ENCODE results near the gene ROR2. TPM values are rescaled to one million over a fixed set of nuclear protein-coding genes. Genes with fewer than 3 reads are reported as not detected.
"Not testable (repeated sequence)": the region's sequence is repeated elsewhere in the genome, so short reads cannot be mapped to it uniquely, and the experiment has no call there.

Gene ROR2
- total RNA-seq, 4 donors from 2014 or later = 1.8 to 4.2 (median 2.7) TPM

DNA sequence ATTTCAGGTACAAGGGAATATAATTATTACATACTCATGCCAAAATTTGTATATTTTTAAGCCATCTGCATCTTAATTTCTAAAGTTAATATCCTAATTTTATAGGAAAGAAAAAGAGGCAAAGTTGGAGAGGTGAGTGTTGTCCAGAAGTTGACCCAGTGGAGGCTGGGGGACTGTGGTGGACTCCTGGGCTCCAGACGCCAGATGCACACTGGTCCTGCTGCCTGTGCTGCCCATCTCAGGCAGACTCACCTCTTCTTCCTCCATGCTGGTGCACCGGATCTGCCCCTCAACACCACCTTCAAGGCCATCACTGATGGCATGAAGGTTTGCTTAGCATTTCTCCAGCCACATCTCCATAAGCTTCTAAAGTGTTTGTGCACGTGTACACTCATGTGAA lies 305.6 kb downstream of the ROR2 start:
- Histone ChIP-seq H3K36me3 (no peaks in the 10 kb centered on the region), H3K27me3 (no peaks in the 10 kb centered on the region), H3K9me3 (peaks cover 0 to 15% (median 0%) of the 10 kb centered on the region in 4 donors), H3K27ac (no peak overlapping the region), H3K4me3 (no peak overlapping the region), H3K4me1 (no peaks in the 10 kb centered on the region)
- TF ChIP-seq EP300 (IDR thresholded peaks at IDR 0.05) (no peak), POLR2A (IDR thresholded peaks at IDR 0.05) (no peak)
- TF ChIP-seq, protein P1, sequence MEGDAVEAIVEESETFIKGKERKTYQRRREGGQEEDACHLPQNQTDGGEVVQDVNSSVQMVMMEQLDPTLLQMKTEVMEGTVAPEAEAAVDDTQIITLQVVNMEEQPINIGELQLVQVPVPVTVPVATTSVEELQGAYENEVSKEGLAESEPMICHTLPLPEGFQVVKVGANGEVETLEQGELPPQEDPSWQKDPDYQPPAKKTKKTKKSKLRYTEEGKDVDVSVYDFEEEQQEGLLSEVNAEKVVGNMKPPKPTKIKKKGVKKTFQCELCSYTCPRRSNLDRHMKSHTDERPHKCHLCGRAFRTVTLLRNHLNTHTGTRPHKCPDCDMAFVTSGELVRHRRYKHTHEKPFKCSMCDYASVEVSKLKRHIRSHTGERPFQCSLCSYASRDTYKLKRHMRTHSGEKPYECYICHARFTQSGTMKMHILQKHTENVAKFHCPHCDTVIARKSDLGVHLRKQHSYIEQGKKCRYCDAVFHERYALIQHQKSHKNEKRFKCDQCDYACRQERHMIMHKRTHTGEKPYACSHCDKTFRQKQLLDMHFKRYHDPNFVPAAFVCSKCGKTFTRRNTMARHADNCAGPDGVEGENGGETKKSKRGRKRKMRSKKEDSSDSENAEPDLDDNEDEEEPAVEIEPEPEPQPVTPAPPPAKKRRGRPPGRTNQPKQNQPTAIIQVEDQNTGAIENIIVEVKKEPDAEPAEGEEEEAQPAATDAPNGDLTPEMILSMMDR (IDR thresholded peaks at IDR 0.05) = no peak
- DNase-seq (ENCODE audit: low spot score in 2 of 2) = no peak
- 90 to 93% methylated on average over 3 of the region's 3 CpGs for WGBS, 2 donors

DNA sequence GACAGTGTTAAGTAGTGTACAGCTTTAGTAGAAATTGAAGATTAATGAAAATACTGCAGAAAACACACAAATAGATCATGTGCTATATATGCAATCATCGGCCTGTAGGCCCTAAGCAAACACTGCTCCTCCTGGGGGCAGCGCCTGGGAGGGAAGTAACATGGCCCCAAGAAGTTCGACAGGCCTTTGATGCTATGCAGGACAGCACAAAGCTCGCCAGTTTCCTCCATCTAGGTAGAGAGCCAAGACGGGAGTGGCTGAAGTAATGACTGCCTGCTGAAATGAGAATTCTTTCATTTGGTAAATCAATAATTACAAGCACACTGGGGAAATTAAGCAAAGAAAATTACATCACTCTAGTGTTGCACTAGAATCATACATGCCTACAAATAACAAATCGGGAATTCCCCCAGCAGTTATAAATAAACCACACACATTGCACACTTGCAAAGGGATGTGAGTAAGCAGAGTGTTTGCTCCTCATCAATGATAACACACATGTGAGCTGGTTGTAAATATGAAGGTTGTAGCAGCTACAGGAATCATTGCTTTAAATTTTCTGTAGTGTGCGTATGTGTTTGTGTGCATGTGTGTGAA lies 306.4 kb downstream of the ROR2 start:
- TF ChIP-seq, protein P1 (IDR thresholded peaks at IDR 0.05) = no peak
- TF ChIP-seq POLR2A (IDR thresholded peaks at IDR 0.05) (no peak), EP300 (IDR thresholded peaks at IDR 0.05) (no peak)
- Histone ChIP-seq H3K9me3 (peaks cover 0 to 16% (median 0%) of the 10 kb centered on the region in 4 donors), H3K36me3 (no peaks in the 10 kb centered on the region), H3K4me1 (no peaks in the 10 kb centered on the region), H3K27ac (no peak overlapping the region), H3K4me3 (no peak overlapping the region), H3K27me3 (no peaks in the 10 kb centered on the region)
- no peak for DNase-seq (ENCODE audit: low spot score in 2 of 2)
- WGBS, 2 donors = 52 to 63% methylated on average over 7 of the region's 7 CpGs

DNA sequence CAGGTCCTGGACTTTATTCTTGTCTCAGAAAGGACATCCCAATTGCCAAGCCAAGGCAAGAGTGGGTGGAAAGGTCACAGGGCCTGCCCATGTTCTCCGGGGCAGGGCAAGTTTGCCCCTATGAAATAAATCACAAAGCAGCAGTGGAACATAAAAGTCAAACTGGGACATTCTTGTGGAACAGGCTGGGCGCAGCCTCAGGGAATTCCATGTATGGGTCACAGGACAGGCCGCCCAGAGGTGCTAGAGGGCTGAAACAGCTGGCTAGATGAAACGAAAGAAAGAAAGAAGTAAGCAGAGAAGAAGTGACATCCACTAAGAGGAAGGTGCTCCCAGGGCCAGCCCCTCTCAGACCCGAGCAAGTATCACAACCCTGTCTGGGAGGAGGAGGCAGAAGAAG lies 307.3 kb downstream of the ROR2 start:
- TF ChIP-seq POLR2A (IDR thresholded peaks at IDR 0.05) = no peak
- TF ChIP-seq, protein P1 (IDR thresholded peaks at IDR 0.05) = no peak
- TF ChIP-seq EP300 (IDR thresholded peaks at IDR 0.05) = no peak

DNA sequence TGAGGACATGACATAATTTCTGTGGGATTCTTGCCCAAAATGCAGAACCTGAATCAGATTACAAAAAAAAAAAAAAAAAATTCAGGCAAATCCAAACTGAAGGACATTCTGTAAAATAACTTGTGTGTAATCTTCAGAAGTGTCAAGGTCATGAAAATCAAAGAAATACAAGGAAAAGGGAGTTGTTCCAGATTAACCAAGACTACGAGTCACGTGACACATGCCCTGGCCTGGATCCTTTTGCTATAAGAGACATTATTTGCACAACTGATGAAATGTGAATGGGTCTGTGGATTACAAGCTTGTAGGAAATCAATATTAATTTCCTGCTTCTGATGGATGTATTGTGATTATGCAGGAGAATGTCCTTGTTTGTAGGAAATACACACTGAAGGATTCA lies 309.6 kb downstream of the ROR2 start:
- no peaks in the 10 kb centered on the region for H3K36me3 ChIP-seq
- no peak for TF ChIP-seq POLR2A (IDR thresholded peaks at IDR 0.05)
- TF ChIP-seq, protein P1 (IDR thresholded peaks at IDR 0.05) = no peak
- TF ChIP-seq EP300 (IDR thresholded peaks at IDR 0.05) = no peak
- no peaks in the 10 kb centered on the region for H3K4me1 ChIP-seq
- H3K27me3 ChIP-seq = no peaks in the 10 kb centered on the region
- 85 to 95% methylated on average over 2 of the region's 2 CpGs for WGBS, 2 donors
- no peak overlapping the region for H3K27ac ChIP-seq
- H3K4me3 ChIP-seq = no peak overlapping the region
- peaks cover 0 to 22% (median 0%) of the 10 kb centered on the region in 4 donors for H3K9me3 ChIP-seq
- no peak for DNase-seq (ENCODE audit: low spot score in 2 of 2)

More for the DNA sequence above, 307.3 kb downstream of the ROR2 start:
- peaks cover 0 to 16% (median 0%) of the 10 kb centered on the region in 4 donors for H3K9me3 ChIP-seq
- no peak overlapping the region for H3K27ac ChIP-seq
- H3K4me1 ChIP-seq = no peaks in the 10 kb centered on the region
- WGBS, 2 donors = 63 to 73% methylated on average over 5 of the region's 5 CpGs
- DNase-seq (ENCODE audit: low spot score in 2 of 2) = no peak
- H3K36me3 ChIP-seq = no peaks in the 10 kb centered on the region
- no peaks in the 10 kb centered on the region for H3K27me3 ChIP-seq
- no peak overlapping the region for H3K4me3 ChIP-seq

DNA sequence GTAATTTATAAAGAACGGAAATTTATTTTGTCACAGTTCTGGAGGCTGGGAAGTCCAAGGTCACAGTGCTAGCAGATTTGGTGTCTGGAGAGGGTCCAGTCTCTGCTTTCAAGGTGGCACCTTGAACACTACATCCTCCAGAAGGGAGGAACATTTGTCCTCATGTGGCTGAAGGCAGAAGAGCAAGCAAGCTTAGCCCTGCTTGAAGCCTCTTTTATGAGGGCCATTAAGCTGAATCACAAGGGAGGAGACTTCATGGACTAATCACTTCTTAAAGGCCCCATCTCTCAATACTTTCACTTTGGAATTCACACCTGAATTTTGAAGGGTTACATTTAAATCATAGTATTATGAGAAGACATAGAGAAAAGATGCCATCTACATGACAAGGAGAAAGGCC lies 311.0 kb downstream of the ROR2 start:
- Histone ChIP-seq H3K4me1 (no peaks in the 10 kb centered on the region), H3K27ac (no peak overlapping the region), H3K27me3 (no peaks in the 10 kb centered on the region), H3K9me3 (peaks cover 0 to 22% (median 0%) of the 10 kb centered on the region in 4 donors), H3K4me3 (no peak overlapping the region), H3K36me3 (no peaks in the 10 kb centered on the region)
- TF ChIP-seq, protein P1 (IDR thresholded peaks at IDR 0.05) = no peak
- TF ChIP-seq EP300 (IDR thresholded peaks at IDR 0.05) (no peak), POLR2A (IDR thresholded peaks at IDR 0.05) (no peak)
- no peak for DNase-seq (ENCODE audit: low spot score in 2 of 2)
- 89 to 97% methylated on average over 1 of the region's 1 CpG for WGBS, 2 donors

DNA sequence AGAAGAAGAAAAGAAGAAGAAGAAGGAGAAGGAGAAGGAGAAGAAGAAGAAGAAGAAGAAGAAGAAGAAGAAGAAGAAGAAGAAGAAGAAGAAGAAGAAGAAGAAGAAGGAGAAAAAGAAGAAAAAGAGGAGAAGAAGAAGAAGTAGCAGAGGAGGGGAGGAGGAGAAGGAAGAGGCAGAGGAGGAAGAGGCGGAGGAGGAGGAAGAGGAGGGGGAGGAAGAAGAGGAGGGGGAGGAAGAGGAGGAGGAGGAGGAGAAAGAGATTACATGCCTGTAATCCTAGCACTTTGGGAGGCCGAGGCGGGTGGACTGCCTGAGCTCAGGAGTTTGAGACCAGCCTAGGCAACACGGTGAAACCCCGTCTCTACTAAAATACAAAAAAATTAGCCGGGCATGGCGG lies 315.2 kb downstream of the ROR2 start:
- DNase-seq (ENCODE audit: low spot score in 2 of 2); H3K27me3 ChIP-seq; H3K27ac ChIP-seq; H3K4me3 ChIP-seq; H3K4me1 ChIP-seq; H3K36me3 ChIP-seq: not testable (repeated sequence)
- 83 to 88% methylated on average over 7 of the region's 7 CpGs for WGBS, 2 donors
- H3K9me3 ChIP-seq = peaks cover 0 to 16% (median 0%) of the 10 kb centered on the region in 4 donors
